Activated CD8-positive, alpha-beta memory T cell treated with anti-CD3 and anti-CD28 coated beads, Interleukin-2, amount 50 U/mL, for 24 hours (primary cell): ENCODE results near the gene BTNL9.
"Not testable (repeated sequence)": the region's sequence is repeated elsewhere in the genome, so short reads cannot be mapped to it uniquely, and the experiment has no call there.

Experiments used
- DNase-seq: peaks from one replicate; pipeline ENCODE4 v3.0.0-alpha.2; 2020; ENCODE audit errors: extremely low read depth

The BTNL9 gene

GRCh38 chr5:181039931-181040630 lies at the start of gene BTNL9:
Gene BTNL9, plus strand, starts transcription at chr5:181040266. Its CDS starts 5,224 bp downstream, at chr5:181045490.
- DNase-seq: no peak

GRCh38 chr5:180990882-180991242 lies 49.2 kb upstream of the BTNL9 start:
- no peak for DNase-seq

GRCh38 chr5:181001947-181002346 lies 38.1 kb upstream of the BTNL9 start:
- DNase-seq: no peak

- no peak for DNase-seq
Measured at GRCh38 chr5:181005791-181006190, 34.3 kb upstream of the BTNL9 start.

GRCh38 chr5:181008136-181008535 lies 31.9 kb upstream of the BTNL9 start:
- DNase-seq: no peak

- not testable (repeated sequence) for DNase-seq
Measured at GRCh38 chr5:181010018-181010417, 30.0 kb upstream of the BTNL9 start.

GRCh38 chr5:181014654-181015053 lies 25.4 kb upstream of the BTNL9 start:
- DNase-seq: not testable (repeated sequence)

- not testable (repeated sequence) for DNase-seq
Measured at GRCh38 chr5:181017448-181017847, 22.6 kb upstream of the BTNL9 start.

GRCh38 chr5:181020688-181021087 lies 19.4 kb upstream of the BTNL9 start:
- no peak for DNase-seq

- DNase-seq: no peak
Measured at GRCh38 chr5:181024245-181025064, 15.6 kb upstream of the BTNL9 start.

GRCh38 chr5:181027452-181028031 lies 12.5 kb upstream of the BTNL9 start:
- no peak for DNase-seq

GRCh38 chr5:181028032-181028819 lies 11.8 kb upstream of the BTNL9 start:
- DNase-seq: no peak

- DNase-seq: no peak
Measured at GRCh38 chr5:181031716-181032115, 8.3 kb upstream of the BTNL9 start.

GRCh38 chr5:181035991-181036815 lies 3.9 kb upstream of the BTNL9 start:
- DNase-seq: no peak

- DNase-seq: no peak
Measured at GRCh38 chr5:181036816-181037364, 3.2 kb upstream of the BTNL9 start.

GRCh38 chr5:181037365-181037861 lies 2.7 kb upstream of the BTNL9 start:
- no peak for DNase-seq

- no peak for DNase-seq
Measured at GRCh38 chr5:181039471-181039870, 595 bp upstream of the BTNL9 start.

- no peak for DNase-seq
Measured at GRCh38 chr5:181040631-181040945, 522 bp downstream of the BTNL9 start.

GRCh38 chr5:181041043-181041442 lies 977 bp downstream of the BTNL9 start:
- no peak for DNase-seq

- no peak for DNase-seq
Measured at GRCh38 chr5:181042036-181042713, 2.1 kb downstream of the BTNL9 start.
